NCI-H146 (cell line): ENCODE data around the gene ENOPH1.
"Not testable (repeated sequence)": the region's sequence is repeated elsewhere in the genome, so short reads cannot be mapped to it uniquely, and the experiment has no call there.

Source experiments
- DNase-seq: peaks from one replicate; lab custom pipeline; 2025; lab: John Stamatoyannopoulos, UW

Gene ENOPH1

GRCh38 chr4:82469791-82470345, 39.5 kb downstream of the ENOPH1 start:
- peak; percentile 17 for DNase-seq

GRCh38 chr4:82473080-82473479, 42.7 kb downstream of the ENOPH1 start:
- DNase-seq: not testable (repeated sequence)

- DNase-seq: no peak
Observed at GRCh38 chr4:82473621-82474164, 43.3 kb downstream of the ENOPH1 start.

- DNase-seq: not testable (repeated sequence)
Observed at GRCh38 chr4:82475931-82476330, 45.5 kb downstream of the ENOPH1 start.

GRCh38 chr4:82477469-82477868, 47.1 kb downstream of the ENOPH1 start:
- DNase-seq: not testable (repeated sequence)

- DNase-seq: no peak
Observed at GRCh38 chr4:82479562-82479961, 49.2 kb downstream of the ENOPH1 start.

- no peak for DNase-seq
Observed at GRCh38 chr4:82480771-82481505, 50.5 kb downstream of the ENOPH1 start.

- DNase-seq: no peak
Observed at GRCh38 chr4:82481506-82481840, 51.1 kb downstream of the ENOPH1 start.

GRCh38 chr4:82482387-82482786, 52.0 kb downstream of the ENOPH1 start:
- DNase-seq: no peak

- no peak for DNase-seq
Observed at GRCh38 chr4:82484996-82485783, 54.8 kb downstream of the ENOPH1 start.

GRCh38 chr4:82489076-82489475, 58.7 kb downstream of the ENOPH1 start:
- no peak for DNase-seq

- no peak for DNase-seq
Observed at GRCh38 chr4:82489987-82490386, 59.6 kb downstream of the ENOPH1 start.

GRCh38 chr4:82491251-82491960, 61.0 kb downstream of the ENOPH1 start:
- DNase-seq: peak; percentile 86

GRCh38 chr4:82493721-82494425, 63.5 kb downstream of the ENOPH1 start:
- DNase-seq: no peak

- DNase-seq: no peak
Observed at GRCh38 chr4:82495666-82496065, 65.3 kb downstream of the ENOPH1 start.

GRCh38 chr4:82496349-82496748, 66.0 kb downstream of the ENOPH1 start:
- no peak for DNase-seq

- DNase-seq: peak; percentile 62
Observed at GRCh38 chr4:82499738-82500434, 69.5 kb downstream of the ENOPH1 start.

- DNase-seq: peak; percentile 97
Observed at GRCh38 chr4:82500435-82501153, 70.2 kb downstream of the ENOPH1 start.

GRCh38 chr4:82501154-82501442, 70.7 kb downstream of the ENOPH1 start:
- DNase-seq: no peak

GRCh38 chr4:82508011-82508410, 77.6 kb downstream of the ENOPH1 start:
- DNase-seq: no peak
